Thyroid gland (tissue), 4 donors: ENCODE data around the gene WSCD2.

ENCODE experiments used
- POLR2A ChIP-seq, 2 donors: fragments of 450-650 bp; IDR thresholded peaks; one replicate each; pipeline ENCODE4 v1.6.1; 2017; ENCODE audit warnings: antibody characterized with exemption in 2 of 2, mild to moderate bottlenecking in 2 of 2, moderate library complexity in 1 of 2
- TF ChIP-seq, protein P1 (sequence below), 6 experiments: fragments of 200-600 bp in 3 of 6; fragments of 450-650 bp in 3 of 6; sonication (generic) in 3 of 6; IDR thresholded peaks; one replicate each; pipeline ENCODE4 v1.5.1; 2016 to 2019; ENCODE audit warnings: antibody characterized with exemption in 6 of 6, mild to moderate bottlenecking in 2 of 6, inconsistent platforms in 1 of 6, moderate library complexity in 1 of 6

DNA sequence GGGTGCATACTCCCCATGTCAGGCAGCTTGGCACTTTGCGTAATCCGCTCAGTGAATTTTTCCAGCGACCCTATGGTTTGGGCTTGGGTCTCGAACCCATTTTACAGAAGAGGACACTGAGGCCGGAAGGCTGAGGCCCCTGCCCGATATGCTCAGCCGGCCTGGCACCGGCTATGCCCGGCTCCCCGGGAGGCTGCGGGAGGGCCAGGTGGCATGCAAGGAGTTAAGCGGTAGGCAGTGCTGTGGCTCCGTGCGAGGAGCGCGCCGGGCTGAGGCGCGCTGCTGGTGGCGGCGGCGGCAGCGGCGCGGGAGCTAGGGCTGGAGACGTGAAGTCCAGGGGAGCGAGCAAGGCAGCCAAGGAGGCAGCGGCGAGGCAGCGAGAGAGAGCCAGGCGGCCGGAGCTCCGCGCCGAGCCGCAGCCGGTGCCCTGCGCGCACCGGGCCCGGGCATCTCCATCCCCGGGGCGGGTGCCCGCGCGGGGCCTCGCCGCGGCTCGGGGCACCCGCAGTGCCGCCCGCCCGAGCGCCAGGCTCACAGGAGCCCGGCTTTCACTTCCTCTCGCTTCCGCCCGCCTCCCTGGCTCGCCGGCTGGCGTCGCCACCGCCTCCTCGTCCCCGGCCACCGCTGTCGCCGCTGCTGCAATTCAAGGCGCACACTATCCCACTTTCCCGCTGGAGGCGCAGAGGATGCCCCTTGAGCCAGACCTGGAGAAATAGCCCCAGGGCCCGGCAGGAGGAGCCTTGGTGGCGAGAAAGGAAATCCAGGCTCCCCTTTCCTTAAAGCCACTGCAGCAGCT, at the start of gene WSCD2:
- peak in 1 of 2 donors; percentile 72 for TF ChIP-seq POLR2A (IDR thresholded peaks at IDR 0.05)
- TF ChIP-seq, protein P1, sequence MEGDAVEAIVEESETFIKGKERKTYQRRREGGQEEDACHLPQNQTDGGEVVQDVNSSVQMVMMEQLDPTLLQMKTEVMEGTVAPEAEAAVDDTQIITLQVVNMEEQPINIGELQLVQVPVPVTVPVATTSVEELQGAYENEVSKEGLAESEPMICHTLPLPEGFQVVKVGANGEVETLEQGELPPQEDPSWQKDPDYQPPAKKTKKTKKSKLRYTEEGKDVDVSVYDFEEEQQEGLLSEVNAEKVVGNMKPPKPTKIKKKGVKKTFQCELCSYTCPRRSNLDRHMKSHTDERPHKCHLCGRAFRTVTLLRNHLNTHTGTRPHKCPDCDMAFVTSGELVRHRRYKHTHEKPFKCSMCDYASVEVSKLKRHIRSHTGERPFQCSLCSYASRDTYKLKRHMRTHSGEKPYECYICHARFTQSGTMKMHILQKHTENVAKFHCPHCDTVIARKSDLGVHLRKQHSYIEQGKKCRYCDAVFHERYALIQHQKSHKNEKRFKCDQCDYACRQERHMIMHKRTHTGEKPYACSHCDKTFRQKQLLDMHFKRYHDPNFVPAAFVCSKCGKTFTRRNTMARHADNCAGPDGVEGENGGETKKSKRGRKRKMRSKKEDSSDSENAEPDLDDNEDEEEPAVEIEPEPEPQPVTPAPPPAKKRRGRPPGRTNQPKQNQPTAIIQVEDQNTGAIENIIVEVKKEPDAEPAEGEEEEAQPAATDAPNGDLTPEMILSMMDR (IDR thresholded peaks at IDR 0.05), result peak; percentile 29 to 84 (median 71)
